Loucy (cell line): ENCODE measurements around the gene CTU2.

Experiments
- CTCF ChIP-seq: fragments of 200-600 bp; sonication (generic); conservative IDR thresholded peaks from 2 replicates; pipeline ENCODE4 v1.5.1; 2014; ENCODE audit warnings: mild to moderate bottlenecking, antibody characterized with exemption, low read length
- EZH2phosphoT487 ChIP-seq: fragments of 200-600 bp; IDR thresholded peaks from 2 replicates; pipeline ENCODE4 v1.6.1; 2018; ENCODE audit warnings: antibody characterized with exemption, mild to moderate bottlenecking, moderate library complexity, borderline replicate concordance

GRCh38 chr16:88706965-88707826 is 893 bp downstream of the CTU2 start:
- TF ChIP-seq CTCF: no peak
- no peak for TF ChIP-seq EZH2phosphoT487
